HEK293T (cell line): ENCODE measurements around the gene BOLA1.

Experiments
- ARNT ChIP-seq: fragments of 450-650 bp; IDR thresholded peaks from 2 replicates; pipeline ENCODE4 v1.6.1; 2017; ENCODE audit warnings: mild to moderate bottlenecking
- ELF4 ChIP-seq: fragments of 450-650 bp; IDR thresholded peaks from 2 replicates; pipeline ENCODE4 v1.6.1; 2017; ENCODE audit warnings: antibody characterized with exemption
- FOXA1 ChIP-seq: fragments of 450-650 bp; IDR thresholded peaks from 2 replicates; pipeline ENCODE4 v1.6.1; 2016; ENCODE audit warnings: mild to moderate bottlenecking
- FOXK2 ChIP-seq: fragments of 450-650 bp; IDR thresholded peaks from 2 replicates; pipeline ENCODE4 v1.6.1; 2016; ENCODE audit warnings: mild to moderate bottlenecking
- FOXM1 ChIP-seq: fragments of 450-650 bp; IDR thresholded peaks from 2 replicates; pipeline ENCODE4 v1.6.1; 2017; ENCODE audit warnings: mild to moderate bottlenecking, borderline replicate concordance
- HDGF ChIP-seq: fragments of 450-650 bp; IDR thresholded peaks from 2 replicates; pipeline ENCODE4 v1.6.1; 2017; ENCODE audit warnings: antibody characterized with exemption, borderline replicate concordance
- L3MBTL2 ChIP-seq: fragments of 450-650 bp; conservative IDR thresholded peaks from 2 replicates; pipeline ENCODE4 v1.6.1; 2016; ENCODE audit warnings: mild to moderate bottlenecking
- NFRKB ChIP-seq: fragments of 450-650 bp; IDR thresholded peaks from 2 replicates; pipeline ENCODE4 v1.6.1; 2016; ENCODE audit warnings: mild to moderate bottlenecking, moderate library complexity
- SP1 ChIP-seq: fragments of 450-650 bp; IDR thresholded peaks from 2 replicates; pipeline ENCODE4 v1.6.1; 2017
- SUZ12 ChIP-seq: fragments of 450-650 bp; IDR thresholded peaks from 2 replicates; pipeline ENCODE4 v1.6.1; 2016; ENCODE audit warnings: mild to moderate bottlenecking
- TARDBP ChIP-seq: fragments of 450-650 bp; IDR thresholded peaks from 2 replicates; pipeline ENCODE4 v1.6.1; 2016
- ZNF384 ChIP-seq: fragments of 450-650 bp; IDR thresholded peaks from 2 replicates; pipeline ENCODE4 v1.6.1; 2016
- TF ChIP-seq, protein P1 (sequence below): fragments of 450-650 bp; IDR thresholded peaks from 2 replicates; pipeline ENCODE4 v1.6.1; 2016

DNA sequence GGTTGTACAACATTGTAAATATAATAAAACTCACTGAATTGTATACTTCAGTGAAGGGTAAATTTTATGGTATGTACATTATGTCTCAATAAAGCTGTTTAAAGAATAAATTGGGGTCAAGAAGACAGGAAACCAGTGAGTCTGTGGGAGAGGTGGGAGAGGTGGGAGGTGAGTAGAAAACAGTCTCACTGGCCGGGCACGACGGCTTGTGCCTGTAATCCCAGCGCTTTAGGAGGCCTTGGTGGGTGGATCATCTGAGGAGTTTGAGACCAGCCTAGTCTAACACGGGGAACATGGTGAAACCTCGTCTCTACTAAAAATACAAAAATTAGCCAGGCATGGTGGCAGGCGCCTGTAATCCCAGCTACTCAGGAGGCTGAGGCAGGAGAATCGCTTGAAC lies 33.1 kb downstream of the BOLA1 start:
- no peak for TF ChIP-seq FOXK2
- no peak for TF ChIP-seq SP1
- no peak for TF ChIP-seq FOXA1
- TF ChIP-seq SUZ12: no peak
- no peak for TF ChIP-seq HDGF
- TF ChIP-seq ZNF384: no peak
- TF ChIP-seq ARNT: no peak
- no peak for TF ChIP-seq TARDBP
- no peak for TF ChIP-seq NFRKB
- TF ChIP-seq L3MBTL2: no peak
- TF ChIP-seq, protein P1, sequence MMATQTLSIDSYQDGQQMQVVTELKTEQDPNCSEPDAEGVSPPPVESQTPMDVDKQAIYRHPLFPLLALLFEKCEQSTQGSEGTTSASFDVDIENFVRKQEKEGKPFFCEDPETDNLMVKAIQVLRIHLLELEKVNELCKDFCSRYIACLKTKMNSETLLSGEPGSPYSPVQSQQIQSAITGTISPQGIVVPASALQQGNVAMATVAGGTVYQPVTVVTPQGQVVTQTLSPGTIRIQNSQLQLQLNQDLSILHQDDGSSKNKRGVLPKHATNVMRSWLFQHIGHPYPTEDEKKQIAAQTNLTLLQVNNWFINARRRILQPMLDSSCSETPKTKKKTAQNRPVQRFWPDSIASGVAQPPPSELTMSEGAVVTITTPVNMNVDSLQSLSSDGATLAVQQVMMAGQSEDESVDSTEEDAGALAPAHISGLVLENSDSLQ: no peak
- no peak for TF ChIP-seq FOXM1
- no peak for TF ChIP-seq ELF4
